HG03342 (cell line): ENCODE results near the gene INKA1.
A peak's percentile ranks its signal among the peaks of the same experiment; 100 is the strongest.

Source experiments
- ATAC-seq: cut with Tn5 transposase; IDR thresholded peaks from one replicate; pipeline ENCODE4 v1.9.1; 2021; ENCODE audit warnings: mild to moderate bottlenecking, moderate library complexity; ENCODE audit not compliant: unreplicated experiment

INKA1 gene

GRCh38 chr3:49786357-49787181 lies 16.5 kb upstream of the INKA1 start, which contains the start of gene IP6K1:
IP6K1 (minus strand) TSS chr3:49786542; CDS start chr3:49748040, 38,502 bp downstream.
- peak; percentile 99 for ATAC-seq

- ATAC-seq, result no peak
These were observed 15.9 kb upstream of the INKA1 start for GRCh38 chr3:49787182-49787464.

GRCh38 chr3:49787536-49787935 lies 15.5 kb upstream of the INKA1 start:
- no peak for ATAC-seq

GRCh38 chr3:49788056-49788455 lies 15.0 kb upstream of the INKA1 start:
- no peak for ATAC-seq

- ATAC-seq, result no peak
These were observed 12.2 kb upstream of the INKA1 start for GRCh38 chr3:49790626-49791411.

GRCh38 chr3:49791571-49791970 lies 11.5 kb upstream of the INKA1 start:
- no peak for ATAC-seq

- ATAC-seq, result no peak
These were observed 10.5 kb upstream of the INKA1 start for GRCh38 chr3:49792371-49793150.

GRCh38 chr3:49793486-49794085 lies 9.5 kb upstream of the INKA1 start:
- ATAC-seq, result no peak

- no peak for ATAC-seq
These were observed 8.6 kb upstream of the INKA1 start for GRCh38 chr3:49794431-49794830.

GRCh38 chr3:49794926-49795905 lies 7.8 kb upstream of the INKA1 start:
- no peak for ATAC-seq

GRCh38 chr3:49799105-49799504 lies 4.0 kb upstream of the INKA1 start:
- ATAC-seq, result no peak

- no peak for ATAC-seq
These were observed 3.3 kb upstream of the INKA1 start, which contains the start of gene CDHR4 for GRCh38 chr3:49799761-49800160. CDHR4 (minus strand) TSS chr3:49799873; CDS start chr3:49799812, 61 bp downstream.

- ATAC-seq, result no peak
These were observed 1.9 kb upstream of the INKA1 start for GRCh38 chr3:49801160-49801559.

- peak; percentile 6 for ATAC-seq
These were observed 542 bp downstream of the INKA1 start for GRCh38 chr3:49803465-49804140.

GRCh38 chr3:49804141-49805041 lies 1.3 kb downstream of the INKA1 start:
- no peak for ATAC-seq

- no peak for ATAC-seq
These were observed 2.3 kb downstream of the INKA1 start for GRCh38 chr3:49805367-49805782.

GRCh38 chr3:49805897-49806701 lies 3.0 kb downstream of the INKA1 start:
- ATAC-seq, result no peak
